Central memory CD8-positive, alpha-beta T cell (primary cell): ENCODE data around the gene ZNF91.
"Not testable (repeated sequence)": the region's sequence is repeated elsewhere in the genome, so short reads cannot be mapped to it uniquely, and the experiment has no call there.

Source experiments
- ATAC-seq: fragments of 150-1000 bp; cut with Tn5 transposase; replicated peaks from 2 replicates; pipeline ENCODE4 v1.10.0; 2022; ENCODE audit warnings: mild to moderate bottlenecking, moderate FRiP score, moderate number of reproducible peaks; ENCODE audit not compliant: poor library complexity, severe bottlenecking; ENCODE audit errors: extremely low read depth
- DNase-seq, 2 donors: peaks; one replicate each; pipeline ENCODE4 v3.0.0; 2021; ENCODE audit warnings: low spot score in 2 of 2
- H3K27ac Mint-ChIP-seq: one replicate; pipeline ENCODE4 v1.8.0; 2022; ENCODE audit warnings: low read depth, mild to moderate bottlenecking, moderate library complexity, mixed read lengths
- H3K27me3 Mint-ChIP-seq: one replicate; pipeline ENCODE4 v1.8.0; 2022; ENCODE audit warnings: mixed read lengths
- H3K36me3 Mint-ChIP-seq: one replicate; pipeline ENCODE4 v1.8.0; 2022; ENCODE audit warnings: mild to moderate bottlenecking, moderate library complexity, mixed read lengths; ENCODE audit not compliant: insufficient read depth
- H3K4me1 Mint-ChIP-seq: one replicate; pipeline ENCODE4 v1.8.0; 2022; ENCODE audit warnings: mixed read lengths
- H3K4me3 Mint-ChIP-seq: one replicate; pipeline ENCODE4 v1.8.0; 2022; ENCODE audit warnings: mild to moderate bottlenecking, moderate library complexity, mixed read lengths
- H3K9me3 Mint-ChIP-seq: one replicate; pipeline ENCODE4 v1.8.0; 2022; ENCODE audit warnings: mixed read lengths

The ZNF91 gene

DNA sequence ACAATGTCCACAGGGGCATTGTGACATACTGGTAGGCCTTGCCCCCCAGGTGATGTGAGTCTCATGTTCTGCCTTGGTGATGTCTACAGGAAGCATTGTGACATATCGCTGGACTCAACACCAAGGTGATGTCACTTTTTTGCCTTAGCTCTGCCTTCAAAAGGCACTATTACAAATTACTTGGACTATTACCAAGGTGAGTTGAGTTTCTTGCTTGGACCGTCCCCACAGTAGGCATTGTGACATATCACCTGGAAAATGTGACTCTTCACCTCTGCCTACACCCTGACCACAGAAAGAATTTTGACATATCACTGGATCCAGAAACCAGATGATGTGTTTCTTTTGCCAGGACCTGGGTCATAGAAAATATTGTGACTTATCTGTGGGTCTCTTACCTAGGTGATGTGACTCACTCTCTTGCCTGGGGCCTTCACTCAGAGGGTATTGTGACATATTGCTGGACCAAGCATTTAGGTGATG, 84.5 kb downstream of the ZNF91 start:
- H3K36me3 Mint-ChIP-seq, result no peaks in the 10 kb centered on the region
- no peaks in the 10 kb centered on the region for H3K27me3 Mint-ChIP-seq
- H3K4me1 Mint-ChIP-seq, result no peaks in the 10 kb centered on the region
- no peak for ATAC-seq
- no peak overlapping the region for H3K27ac Mint-ChIP-seq
- no peak for DNase-seq
- H3K9me3 Mint-ChIP-seq, result no peaks in the 10 kb centered on the region
- no peak overlapping the region for H3K4me3 Mint-ChIP-seq

DNA sequence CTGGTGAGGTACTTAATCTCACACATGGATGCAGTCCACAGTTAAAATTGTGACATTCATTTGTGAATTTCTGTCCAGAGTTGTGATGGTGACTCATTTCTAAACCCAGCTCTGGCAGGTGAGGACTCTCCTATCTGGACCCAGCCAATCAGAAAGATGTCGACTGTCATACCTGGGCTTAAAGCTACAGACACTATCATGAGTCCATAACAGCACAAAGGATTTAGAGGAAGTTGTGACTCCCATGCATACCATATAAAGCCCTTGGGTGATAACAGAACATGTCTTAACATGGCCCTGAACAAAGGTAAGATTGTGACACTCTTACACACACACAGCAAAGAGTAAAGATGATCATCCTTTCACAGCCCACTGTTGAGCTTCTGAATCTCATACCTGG, 85.3 kb downstream of the ZNF91 start:
- Mint-ChIP-seq H3K4me3 (no peak overlapping the region), H3K27me3 (no peaks in the 10 kb centered on the region), H3K27ac (no peak overlapping the region), H3K4me1 (no peaks in the 10 kb centered on the region), H3K9me3 (no peaks in the 10 kb centered on the region), H3K36me3 (no peaks in the 10 kb centered on the region)
- ATAC-seq (no peak), DNase-seq (no peak)

DNA sequence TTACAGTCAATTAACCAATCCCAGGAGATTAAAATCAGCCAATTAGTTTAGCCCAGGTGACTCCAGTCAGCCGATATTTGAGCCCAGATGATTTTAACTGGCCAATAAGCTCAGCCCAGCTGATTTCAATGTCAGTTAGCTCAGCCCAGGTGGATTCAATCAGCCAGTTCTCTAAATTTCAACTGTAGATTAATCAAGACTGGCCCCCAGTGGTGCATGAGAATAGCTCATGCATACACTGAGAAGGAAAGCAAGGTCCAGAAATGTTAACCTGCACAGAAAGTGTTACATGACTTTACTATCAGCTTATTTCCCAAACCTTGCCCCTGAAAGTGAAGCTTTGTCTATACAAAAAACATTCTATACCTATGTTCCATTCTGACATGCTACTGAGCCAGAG, 89.7 kb downstream of the ZNF91 start:
- Mint-ChIP-seq H3K9me3 (no peaks in the 10 kb centered on the region), H3K36me3 (no peaks in the 10 kb centered on the region), H3K27ac (no peak overlapping the region), H3K27me3 (peaks cover 28% of the 10 kb centered on the region), H3K4me3 (no peak overlapping the region), H3K4me1 (no peaks in the 10 kb centered on the region)
- ATAC-seq (no peak), DNase-seq (no peak)

DNA sequence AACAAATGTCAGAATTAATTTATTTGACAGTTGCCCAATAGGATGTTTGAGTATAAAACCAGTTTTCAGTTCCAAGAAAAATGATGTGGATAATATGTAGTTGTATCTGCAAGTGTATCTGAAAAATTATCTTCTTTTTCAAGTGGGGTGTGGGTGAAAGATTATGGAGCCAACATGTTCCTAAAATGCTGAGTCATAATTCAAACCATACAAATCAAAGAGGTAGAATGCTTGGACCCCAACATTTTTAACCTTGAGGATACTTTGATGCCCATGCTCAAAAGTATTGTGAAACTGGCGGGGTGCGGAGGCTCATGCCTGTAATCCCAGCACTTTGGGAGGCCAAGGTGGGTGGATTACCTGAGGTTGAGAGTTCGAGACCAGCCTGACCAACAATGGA, 91.0 kb downstream of the ZNF91 start:
- Mint-ChIP-seq H3K4me3 (no peak overlapping the region), H3K9me3 (no peaks in the 10 kb centered on the region), H3K27me3 (peaks cover 28% of the 10 kb centered on the region), H3K36me3 (no peaks in the 10 kb centered on the region), H3K27ac (no peak overlapping the region), H3K4me1 (no peaks in the 10 kb centered on the region)
- DNase-seq (no peak), ATAC-seq (no peak)

DNA sequence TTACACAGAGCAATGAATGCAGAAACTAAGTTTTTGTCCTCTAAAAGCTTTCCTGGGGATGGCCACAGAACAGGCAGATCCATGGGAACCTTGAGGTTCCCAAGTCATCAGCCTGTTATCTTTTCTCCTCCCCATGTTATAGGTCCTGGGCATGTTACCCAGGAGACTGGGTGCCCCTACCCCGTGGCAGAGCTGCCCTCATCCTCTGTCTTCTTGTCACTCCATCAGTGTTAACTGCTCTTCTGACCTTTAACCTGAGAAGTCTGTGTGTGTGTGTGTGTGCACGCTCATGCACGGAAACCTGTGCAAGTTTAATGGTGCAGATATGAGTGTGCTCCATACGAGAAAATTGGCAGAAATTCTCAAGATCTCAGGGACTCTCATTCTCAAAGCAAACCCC, 101.1 kb downstream of the ZNF91 start:
- H3K27ac Mint-ChIP-seq, result no peak overlapping the region
- no peaks in the 10 kb centered on the region for H3K27me3 Mint-ChIP-seq
- no peak for ATAC-seq
- no peak for DNase-seq
- peaks cover 1% of the 10 kb centered on the region for H3K36me3 Mint-ChIP-seq
- no peaks in the 10 kb centered on the region for H3K9me3 Mint-ChIP-seq
- H3K4me1 Mint-ChIP-seq, result no peaks in the 10 kb centered on the region
- H3K4me3 Mint-ChIP-seq, result no peak overlapping the region

DNA sequence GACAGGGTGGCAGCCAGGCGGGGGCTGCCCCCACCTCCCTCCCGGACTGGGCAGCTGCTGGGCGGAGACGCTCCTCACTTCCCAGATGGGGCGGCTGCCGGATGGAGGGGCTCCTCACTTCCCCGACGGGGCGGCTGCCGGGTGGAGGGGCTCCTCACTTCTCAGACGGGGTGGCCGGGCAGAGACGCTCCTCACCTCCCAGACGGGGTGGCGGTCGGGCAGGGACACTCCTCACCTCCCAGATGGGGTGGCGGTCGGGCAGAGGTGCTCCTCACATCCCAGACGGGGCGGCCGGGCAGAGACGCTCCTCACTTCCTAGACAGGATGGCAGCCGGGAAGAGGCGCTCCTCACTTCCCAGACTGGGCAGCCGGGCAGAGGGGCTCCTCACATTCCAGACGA, 105.3 kb downstream of the ZNF91 start:
- not testable (repeated sequence) for H3K27ac Mint-ChIP-seq, H3K4me3 Mint-ChIP-seq, H3K4me1 Mint-ChIP-seq, H3K36me3 Mint-ChIP-seq, H3K27me3 Mint-ChIP-seq, ATAC-seq, DNase-seq, H3K9me3 Mint-ChIP-seq
